ENCODE results near the gene SYNE1.

- TF ChIP-seq EP300 (IDR thresholded peaks at IDR 0.05), result no peak
- TF ChIP-seq CTCF (IDR thresholded peaks at IDR 0.05), result no peak
- TF ChIP-seq POLR2AphosphoS5 (IDR thresholded peaks at IDR 0.05), result no peak
Observed at GRCh38 chr6:152273002-152273401, 364.2 kb downstream of the SYNE1 start.
